ENCODE data around the gene HECTD2.

HECTD2 gene

DNA sequence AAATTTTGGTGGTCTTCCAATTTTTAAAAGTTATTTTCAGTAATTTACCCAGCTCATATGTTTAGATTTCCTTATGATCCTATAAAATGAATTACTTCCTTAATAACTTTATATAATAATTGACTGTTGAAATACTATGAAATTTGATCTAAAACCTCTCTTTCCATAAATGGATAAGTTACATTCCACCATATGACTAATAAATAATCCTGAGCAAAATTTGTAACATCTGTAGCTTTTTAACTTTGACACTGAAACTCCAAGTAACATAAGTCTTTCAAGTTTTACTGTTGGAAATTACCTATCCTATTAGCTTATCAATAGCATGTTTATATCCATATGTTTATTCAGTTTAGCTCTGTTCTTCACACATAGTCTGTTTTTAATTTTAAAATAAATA lies 85.3 kb downstream of the HECTD2 start:
- TF ChIP-seq ZNF70 (CRISPR knock-in tag; IDR thresholded peaks at IDR 0.05) (no peak), BACH2 (CRISPR knock-in tag; IDR thresholded peaks at IDR 0.05; ENCODE audit: borderline replicate concordance) (no peak), ZFP3 (CRISPR knock-in tag; IDR thresholded peaks at IDR 0.05) (no peak), SNAI2 (CRISPR knock-in tag; IDR thresholded peaks at IDR 0.05) (no peak), ISL1 (CRISPR knock-in tag; IDR thresholded peaks at IDR 0.05) (no peak)
- TF ChIP-seq, protein P1, sequence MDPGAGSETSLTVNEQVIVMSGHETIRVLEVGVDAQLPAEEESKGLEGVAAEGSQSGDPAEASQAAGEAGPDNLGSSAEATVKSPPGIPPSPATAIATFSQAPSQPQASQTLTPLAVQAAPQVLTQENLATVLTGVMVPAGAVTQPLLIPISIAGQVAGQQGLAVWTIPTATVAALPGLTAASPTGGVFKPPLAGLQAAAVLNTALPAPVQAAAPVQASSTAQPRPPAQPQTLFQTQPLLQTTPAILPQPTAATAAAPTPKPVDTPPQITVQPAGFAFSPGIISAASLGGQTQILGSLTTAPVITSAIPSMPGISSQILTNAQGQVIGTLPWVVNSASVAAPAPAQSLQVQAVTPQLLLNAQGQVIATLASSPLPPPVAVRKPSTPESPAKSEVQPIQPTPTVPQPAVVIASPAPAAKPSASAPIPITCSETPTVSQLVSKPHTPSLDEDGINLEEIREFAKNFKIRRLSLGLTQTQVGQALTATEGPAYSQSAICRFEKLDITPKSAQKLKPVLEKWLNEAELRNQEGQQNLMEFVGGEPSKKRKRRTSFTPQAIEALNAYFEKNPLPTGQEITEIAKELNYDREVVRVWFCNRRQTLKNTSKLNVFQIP (CRISPR knock-in tag; IDR thresholded peaks at IDR 0.05; ENCODE audit: borderline replicate concordance, low read depth), result no peak
- ATAC-seq, result peak; percentile 58; the same call in 2 of the 3 replicates

DNA sequence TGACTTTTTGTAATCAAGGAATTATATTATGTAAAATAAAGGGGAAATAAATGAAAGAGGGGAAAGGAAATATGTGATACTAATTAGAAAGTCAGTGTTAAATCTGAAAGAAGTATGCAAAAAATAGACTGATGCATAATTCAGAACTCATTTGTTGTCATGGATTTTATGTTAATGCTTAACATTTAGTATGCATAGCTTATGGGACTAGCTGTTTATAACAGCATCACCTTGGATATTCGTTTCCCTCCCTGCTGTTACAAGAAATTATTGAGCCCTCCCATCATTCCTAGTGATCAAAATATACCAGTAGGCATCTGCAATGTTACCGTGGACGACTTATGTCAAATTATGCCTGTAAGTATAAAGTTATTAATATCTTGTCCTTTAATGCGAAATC lies 85.9 kb downstream of the HECTD2 start:
- ATAC-seq, result no peak

GRCh38 chr10:91511549-91512330 lies 101.6 kb downstream of the HECTD2 start:
- no peak for TF ChIP-seq TOX (CRISPR knock-in tag; IDR thresholded peaks at IDR 0.05; ENCODE audit: borderline replicate concordance)
- peak; percentile 96 for ATAC-seq

More for the DNA sequence above, 85.9 kb downstream of the HECTD2 start:
- TF ChIP-seq, protein P2, sequence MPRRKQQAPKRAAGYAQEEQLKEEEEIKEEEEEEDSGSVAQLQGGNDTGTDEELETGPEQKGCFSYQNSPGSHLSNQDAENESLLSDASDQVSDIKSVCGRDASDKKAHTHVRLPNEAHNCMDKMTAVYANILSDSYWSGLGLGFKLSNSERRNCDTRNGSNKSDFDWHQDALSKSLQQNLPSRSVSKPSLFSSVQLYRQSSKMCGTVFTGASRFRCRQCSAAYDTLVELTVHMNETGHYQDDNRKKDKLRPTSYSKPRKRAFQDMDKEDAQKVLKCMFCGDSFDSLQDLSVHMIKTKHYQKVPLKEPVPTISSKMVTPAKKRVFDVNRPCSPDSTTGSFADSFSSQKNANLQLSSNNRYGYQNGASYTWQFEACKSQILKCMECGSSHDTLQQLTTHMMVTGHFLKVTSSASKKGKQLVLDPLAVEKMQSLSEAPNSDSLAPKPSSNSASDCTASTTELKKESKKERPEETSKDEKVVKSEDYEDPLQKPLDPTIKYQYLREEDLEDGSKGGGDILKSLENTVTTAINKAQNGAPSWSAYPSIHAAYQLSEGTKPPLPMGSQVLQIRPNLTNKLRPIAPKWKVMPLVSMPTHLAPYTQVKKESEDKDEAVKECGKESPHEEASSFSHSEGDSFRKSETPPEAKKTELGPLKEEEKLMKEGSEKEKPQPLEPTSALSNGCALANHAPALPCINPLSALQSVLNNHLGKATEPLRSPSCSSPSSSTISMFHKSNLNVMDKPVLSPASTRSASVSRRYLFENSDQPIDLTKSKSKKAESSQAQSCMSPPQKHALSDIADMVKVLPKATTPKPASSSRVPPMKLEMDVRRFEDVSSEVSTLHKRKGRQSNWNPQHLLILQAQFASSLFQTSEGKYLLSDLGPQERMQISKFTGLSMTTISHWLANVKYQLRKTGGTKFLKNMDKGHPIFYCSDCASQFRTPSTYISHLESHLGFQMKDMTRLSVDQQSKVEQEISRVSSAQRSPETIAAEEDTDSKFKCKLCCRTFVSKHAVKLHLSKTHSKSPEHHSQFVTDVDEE (CRISPR knock-in tag; IDR thresholded peaks at IDR 0.05), result no peak

- ATAC-seq, result peak; percentile 10; the same call in 2 of the 3 replicates
- no peak for TF ChIP-seq ZNF8 (CRISPR knock-in tag; IDR thresholded peaks at IDR 0.05)
Measured at GRCh38 chr10:91512458-91512857, 102.3 kb downstream of the HECTD2 start.

- ATAC-seq, result no peak
- TF ChIP-seq, protein P1 (CRISPR knock-in tag; IDR thresholded peaks at IDR 0.05; ENCODE audit: borderline replicate concordance, low read depth), result no peak
- TF ChIP-seq RARB (CRISPR knock-in tag; IDR thresholded peaks at IDR 0.05) (no peak), PATZ1 (CRISPR knock-in tag; IDR thresholded peaks at IDR 0.05; ENCODE audit: borderline replicate concordance) (no peak), OSR1 (CRISPR knock-in tag; IDR thresholded peaks at IDR 0.05) (no peak), ZNF8 (CRISPR knock-in tag; IDR thresholded peaks at IDR 0.05) (no peak)
Measured at GRCh38 chr10:91513598-91514424, 103.7 kb downstream of the HECTD2 start.

- no peak for TF ChIP-seq BACH2 (CRISPR knock-in tag; IDR thresholded peaks at IDR 0.05; ENCODE audit: borderline replicate concordance)
- no peak for TF ChIP-seq ZNF565 (CRISPR knock-in tag; conservative IDR thresholded peaks at IDR 0.05; ENCODE audit: low read depth)
- TF ChIP-seq ZC3H10 (CRISPR knock-in tag; IDR thresholded peaks at IDR 0.05), result no peak
- peak; percentile 15; the same call in 1 of the 3 replicates for ATAC-seq
Measured at GRCh38 chr10:91514787-91515186, 104.6 kb downstream of the HECTD2 start.
